T47D (cell line): ENCODE measurements around the gene LRMDA.

Experiments
- DNase-seq, 2 experiments: peaks; one replicate each; pipeline versions ENCODE4 v3.0.0 to v3.0.0-alpha.2; 2011 to 2012; ENCODE audit warnings: low read depth in 1 of 2, low spot score in 1 of 2
- JUND ChIP-seq: IDR thresholded peaks from 2 replicates; pipeline ENCODE4 v1.6.1; 2012; ENCODE audit warnings: low read depth
- in situ Hi-C: cut with HindIII; loops from 2 replicates; pipeline ENCODE4 v1.10.0; 2016; ENCODE audit warnings: low sequenced_read_pairs, low pct_unique_long_range_greater_than_20kb

Gene LRMDA

GRCh38 chr10:75544386-75544785 is 113.0 kb downstream of the LRMDA start:
- in situ Hi-C loops, result no loop called here
- no peak for TF ChIP-seq JUND
- DNase-seq, result no peak

GRCh38 chr10:75544993-75545706 is 113.7 kb downstream of the LRMDA start:
- DNase-seq, result no peak
- in situ Hi-C loops, result no loop called here
- TF ChIP-seq JUND, result no peak

GRCh38 chr10:75546004-75546403 is 114.6 kb downstream of the LRMDA start:
- no peak for DNase-seq
- in situ Hi-C loops, result no loop called here
- TF ChIP-seq JUND, result no peak

- DNase-seq, result no peak
- in situ Hi-C loops, result no loop called here
- no peak for TF ChIP-seq JUND
These were observed 116.2 kb downstream of the LRMDA start for GRCh38 chr10:75547391-75548298.

- TF ChIP-seq JUND, result no peak
- in situ Hi-C loops, result no loop called here
- DNase-seq, result no peak
These were observed 116.9 kb downstream of the LRMDA start for GRCh38 chr10:75548356-75548755.

- in situ Hi-C loops, result no loop called here
- no peak for DNase-seq
These were observed 118.8 kb downstream of the LRMDA start for GRCh38 chr10:75550191-75550590.

GRCh38 chr10:75552171-75552570 is 120.7 kb downstream of the LRMDA start:
- in situ Hi-C loops, result no loop called here
- DNase-seq, result no peak
- TF ChIP-seq JUND, result no peak

More at GRCh38 chr10:75550191-75550590, 118.8 kb downstream of the LRMDA start:
- TF ChIP-seq JUND, result no peak

GRCh38 chr10:75553550-75553949 is 122.1 kb downstream of the LRMDA start:
- TF ChIP-seq JUND, result no peak
- no peak for DNase-seq

GRCh38 chr10:75555323-75555722 is 123.9 kb downstream of the LRMDA start:
- no peak for TF ChIP-seq JUND
- in situ Hi-C loops, result no loop called here
- no peak for DNase-seq

More at GRCh38 chr10:75553550-75553949, 122.1 kb downstream of the LRMDA start:
- in situ Hi-C loops, result no loop called here

GRCh38 chr10:75556320-75556719 is 124.9 kb downstream of the LRMDA start:
- in situ Hi-C loops, result no loop called here
- no peak for TF ChIP-seq JUND
- DNase-seq, result no peak

GRCh38 chr10:75565286-75566251 is 134.1 kb downstream of the LRMDA start:
- DNase-seq, result peak; percentile 51 to 77
- 0 out of 2 replicates have a peak, but pooled peaks have one; percentile 43 for TF ChIP-seq JUND
- in situ Hi-C loops, result no loop called here

GRCh38 chr10:75568450-75569130 is 137.2 kb downstream of the LRMDA start:
- in situ Hi-C loops, result no loop called here
- TF ChIP-seq JUND, result no peak
- no peak for DNase-seq
